ENCODE measurements around the gene ABCC10.
A peak's percentile ranks its signal among the peaks of the same experiment; 100 is the strongest.
"Not testable (repeated sequence)": the region's sequence is repeated elsewhere in the genome, so short reads cannot be mapped to it uniquely, and the experiment has no call there.

ABCC10 gene, protein sequence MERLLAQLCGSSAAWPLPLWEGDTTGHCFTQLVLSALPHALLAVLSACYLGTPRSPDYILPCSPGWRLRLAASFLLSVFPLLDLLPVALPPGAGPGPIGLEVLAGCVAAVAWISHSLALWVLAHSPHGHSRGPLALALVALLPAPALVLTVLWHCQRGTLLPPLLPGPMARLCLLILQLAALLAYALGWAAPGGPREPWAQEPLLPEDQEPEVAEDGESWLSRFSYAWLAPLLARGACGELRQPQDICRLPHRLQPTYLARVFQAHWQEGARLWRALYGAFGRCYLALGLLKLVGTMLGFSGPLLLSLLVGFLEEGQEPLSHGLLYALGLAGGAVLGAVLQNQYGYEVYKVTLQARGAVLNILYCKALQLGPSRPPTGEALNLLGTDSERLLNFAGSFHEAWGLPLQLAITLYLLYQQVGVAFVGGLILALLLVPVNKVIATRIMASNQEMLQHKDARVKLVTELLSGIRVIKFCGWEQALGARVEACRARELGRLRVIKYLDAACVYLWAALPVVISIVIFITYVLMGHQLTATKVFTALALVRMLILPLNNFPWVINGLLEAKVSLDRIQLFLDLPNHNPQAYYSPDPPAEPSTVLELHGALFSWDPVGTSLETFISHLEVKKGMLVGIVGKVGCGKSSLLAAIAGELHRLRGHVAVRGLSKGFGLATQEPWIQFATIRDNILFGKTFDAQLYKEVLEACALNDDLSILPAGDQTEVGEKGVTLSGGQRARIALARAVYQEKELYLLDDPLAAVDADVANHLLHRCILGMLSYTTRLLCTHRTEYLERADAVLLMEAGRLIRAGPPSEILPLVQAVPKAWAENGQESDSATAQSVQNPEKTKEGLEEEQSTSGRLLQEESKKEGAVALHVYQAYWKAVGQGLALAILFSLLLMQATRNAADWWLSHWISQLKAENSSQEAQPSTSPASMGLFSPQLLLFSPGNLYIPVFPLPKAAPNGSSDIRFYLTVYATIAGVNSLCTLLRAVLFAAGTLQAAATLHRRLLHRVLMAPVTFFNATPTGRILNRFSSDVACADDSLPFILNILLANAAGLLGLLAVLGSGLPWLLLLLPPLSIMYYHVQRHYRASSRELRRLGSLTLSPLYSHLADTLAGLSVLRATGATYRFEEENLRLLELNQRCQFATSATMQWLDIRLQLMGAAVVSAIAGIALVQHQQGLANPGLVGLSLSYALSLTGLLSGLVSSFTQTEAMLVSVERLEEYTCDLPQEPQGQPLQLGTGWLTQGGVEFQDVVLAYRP (N-terminal part only)

GRCh38 chr6:43427406-43428111 lies at the start of gene ABCC10:
TSS of gene ABCC10 (plus strand) at chr6:43427541. CDS start at chr6:43427979, 438 bp downstream.
- peak; percentile 93 to 96 for DNase-seq
- Histone ChIP-seq H3K9me3 (no peaks in the 10 kb centered on the region), H3K27me3 (no peaks in the 10 kb centered on the region), H3K4me1 (peaks cover 0 to 29% (median 15%) of the 10 kb centered on the region in 4 donors), H3K36me3 (peaks cover 0 to 14% (median 12%) of the 10 kb centered on the region in 3 donors), H3K27ac (peak within 1 kb of the TSS; percentile 65 to 88), H3K4me3 (peak within 1 kb of the TSS; percentile 73 to 74)
- peak; percentile 32 to 37 for TF ChIP-seq CTCF (IDR thresholded peaks at IDR 0.05)
- intact Hi-C loops (cut with DNase I; ENCODE audit: low total_unique reads): loop anchor here (5.0 kb wide), 1 partner anchor 55 kb away; no protein-coding TSS in a partner anchor

- no peaks in the 10 kb centered on the region for H3K36me3 ChIP-seq
- no peak overlapping the region for H3K27ac ChIP-seq
- TF ChIP-seq CTCF (IDR thresholded peaks at IDR 0.05): no peak
- intact Hi-C loops (cut with DNase I; ENCODE audit: low total_unique reads): no loop called here
- H3K4me3 ChIP-seq: no peak overlapping the region
- DNase-seq: no peak
- H3K4me1 ChIP-seq: no peaks in the 10 kb centered on the region
- H3K9me3 ChIP-seq: no peaks in the 10 kb centered on the region
- H3K27me3 ChIP-seq: peaks cover 0 to 5% of the 10 kb centered on the region in 2 donors
Measured at GRCh38 chr6:43377710-43378229, 49.6 kb upstream of the ABCC10 start.

GRCh38 chr6:43378631-43379030 lies 48.7 kb upstream of the ABCC10 start:
- no peak for DNase-seq
- no peaks in the 10 kb centered on the region for H3K4me1 ChIP-seq
- TF ChIP-seq CTCF (IDR thresholded peaks at IDR 0.05): no peak
- intact Hi-C loops (cut with DNase I; ENCODE audit: low total_unique reads): no loop called here
- no peaks in the 10 kb centered on the region for H3K9me3 ChIP-seq
- H3K27ac ChIP-seq: no peak overlapping the region
- no peak overlapping the region for H3K4me3 ChIP-seq
- H3K27me3 ChIP-seq: peaks cover 0 to 5% of the 10 kb centered on the region in 2 donors
- H3K36me3 ChIP-seq: no peaks in the 10 kb centered on the region

- H3K4me3 ChIP-seq; H3K4me1 ChIP-seq; H3K27ac ChIP-seq; H3K9me3 ChIP-seq; H3K36me3 ChIP-seq; DNase-seq; H3K27me3 ChIP-seq; intact Hi-C loops (cut with DNase I; ENCODE audit: low total_unique reads): not testable (repeated sequence)
Measured at GRCh38 chr6:43380858-43381257, 46.5 kb upstream of the ABCC10 start.

- no peaks in the 10 kb centered on the region for H3K9me3 ChIP-seq
- no peaks in the 10 kb centered on the region for H3K36me3 ChIP-seq
- TF ChIP-seq CTCF (IDR thresholded peaks at IDR 0.05): no peak
- H3K4me3 ChIP-seq: no peak overlapping the region
- intact Hi-C loops (cut with DNase I; ENCODE audit: low total_unique reads): no loop called here
- H3K27me3 ChIP-seq: peaks cover 0 to 6% of the 10 kb centered on the region in 2 donors
- no peak for DNase-seq
- H3K27ac ChIP-seq: no peak overlapping the region
- no peaks in the 10 kb centered on the region for H3K4me1 ChIP-seq
Measured at GRCh38 chr6:43383021-43383667, 44.2 kb upstream of the ABCC10 start.

Measured in tibial artery (tissue), 4 donors.